Upper lobe of right lung (tissue), 1 donor: ENCODE results near the gene STK33. TPM values are rescaled to one million over a fixed set of nuclear protein-coding genes. Genes with fewer than 3 reads are reported as not detected.

Experiments used
- ATAC-seq: fragments of 200-7000 bp; cut with Tn5 transposase; one replicate; pipeline ENCODE4 v1.9.1; 2020; ENCODE audit warnings: mild to moderate bottlenecking, moderate library complexity
- DNase-seq: peaks from one replicate; pipeline ENCODE4 v3.0.0-alpha.2; 2020
- H3K27ac ChIP-seq: fragments of 200-600 bp; one replicate; pipeline ENCODE4 v1.8.0; 2022
- H3K27me3 ChIP-seq: fragments of 200-600 bp; one replicate; pipeline ENCODE4 v1.8.0; 2022; ENCODE audit warnings: mild to moderate bottlenecking
- H3K36me3 ChIP-seq: fragments of 200-600 bp; one replicate; pipeline ENCODE4 v1.8.0; 2022
- H3K4me1 ChIP-seq: fragments of 200-600 bp; one replicate; pipeline ENCODE4 v1.8.0; 2022
- H3K4me3 ChIP-seq: fragments of 200-600 bp; one replicate; pipeline ENCODE4 v1.8.0; 2022; ENCODE audit warnings: mild to moderate bottlenecking
- H3K9me3 ChIP-seq: fragments of 200-600 bp; one replicate; pipeline ENCODE4 v1.8.0; 2022
- CTCF ChIP-seq: fragments of 200-600 bp; IDR thresholded peaks from one replicate; pipeline ENCODE4 v1.8.0; 2022; ENCODE audit warnings: antibody characterized with exemption
- intact Hi-C: fragments of 100-400 bp; cut with DNase I; formaldehyde crosslinking; loops from one replicate; pipeline ENCODE4 v1.11.0; 2022
- long read RNA-seq: library from polyadenylated mRNA; unstranded; transcript quantifications from one replicate; pipeline ENCODE4 v2.0.0, GENCODE V29; 2021
- total RNA-seq: library from RNA; stranded (reverse); fragmentation: NEBNext Ultra II Directional; extraction: Animal tissue kit (Norgen Biotek cat#: 25700); gene quantifications from one replicate; pipeline ENCODE4 v1.2.1, GENCODE V29; 2021
- donor health status: DM: no; HTN: yes; CAD: no; lungs with severe emphysema.

Gene STK33
- 9.4 TPM for total RNA-seq
- long read RNA-seq, partial matches to known transcripts = 0 of 7 reads
- long read RNA-seq, other reads (novel, unspliced or antisense) = 7 of 7 reads

GRCh38 chr11:8593935-8594909 lies at the start of gene STK33:
STK33 (minus strand) TSS chr11:8594228; CDS start chr11:8474905, 119,323 bp downstream.
- Histone ChIP-seq H3K4me3 (peak within 1 kb of the TSS; percentile 59), H3K36me3 (no peaks in the 10 kb centered on the region), H3K9me3 (no peaks in the 10 kb centered on the region), H3K27me3 (peaks cover 12% of the 10 kb centered on the region), H3K4me1 (no peaks in the 10 kb centered on the region), H3K27ac (no peak within 1 kb of the TSS)
- intact Hi-C loops = no loop called here
- DNase-seq (peak; percentile 89), ATAC-seq (peak; percentile 97)
- no peak for TF ChIP-seq CTCF

GRCh38 chr11:8642196-8642841 lies 48.3 kb upstream of the STK33 start:
- H3K36me3 ChIP-seq = peaks cover 80% of the 10 kb centered on the region
- H3K9me3 ChIP-seq = no peaks in the 10 kb centered on the region
- no peak overlapping the region for H3K4me3 ChIP-seq
- no peak overlapping the region for H3K27ac ChIP-seq
- intact Hi-C loops = no loop called here
- ATAC-seq (no peak), DNase-seq (no peak)
- H3K4me1 ChIP-seq = no peaks in the 10 kb centered on the region
- no peaks in the 10 kb centered on the region for H3K27me3 ChIP-seq
- no peak for TF ChIP-seq CTCF

GRCh38 chr11:8641332-8641731 lies 47.3 kb upstream of the STK33 start:
- Histone ChIP-seq H3K27me3 (no peaks in the 10 kb centered on the region), H3K27ac (no peak overlapping the region), H3K9me3 (no peaks in the 10 kb centered on the region), H3K4me1 (no peaks in the 10 kb centered on the region), H3K36me3 (peaks cover 75% of the 10 kb centered on the region), H3K4me3 (no peak overlapping the region)
- no peak for TF ChIP-seq CTCF
- DNase-seq (no peak), ATAC-seq (no peak)
- intact Hi-C loops = no loop called here

GRCh38 chr11:8640267-8640906 lies 46.4 kb upstream of the STK33 start:
- Histone ChIP-seq H3K4me1 (no peaks in the 10 kb centered on the region), H3K27me3 (no peaks in the 10 kb centered on the region), H3K4me3 (no peak overlapping the region), H3K27ac (no peak overlapping the region), H3K36me3 (peaks cover 66% of the 10 kb centered on the region), H3K9me3 (no peaks in the 10 kb centered on the region)
- DNase-seq = no peak
- ATAC-seq = peak; percentile 12
- TF ChIP-seq CTCF = no peak
- intact Hi-C loops = no loop called here

- no peak for ATAC-seq
- no peak overlapping the region for H3K4me3 ChIP-seq
- TF ChIP-seq CTCF = no peak
- no peak overlapping the region for H3K27ac ChIP-seq
- no peaks in the 10 kb centered on the region for H3K27me3 ChIP-seq
- intact Hi-C loops = no loop called here
- H3K36me3 ChIP-seq = peaks cover 66% of the 10 kb centered on the region
- no peaks in the 10 kb centered on the region for H3K4me1 ChIP-seq
- no peaks in the 10 kb centered on the region for H3K9me3 ChIP-seq
- DNase-seq = no peak
Measured at GRCh38 chr11:8639655-8640054, 45.6 kb upstream of the STK33 start.
